KG1 (cell line): ENCODE data around the gene PLAC8.
"Not testable (repeated sequence)": the region's sequence is repeated elsewhere in the genome, so short reads cannot be mapped to it uniquely, and the experiment has no call there.

Source experiments
- DNase-seq: peaks from one replicate; lab custom pipeline; 2025; lab: John Stamatoyannopoulos, UW

Gene PLAC8

DNA sequence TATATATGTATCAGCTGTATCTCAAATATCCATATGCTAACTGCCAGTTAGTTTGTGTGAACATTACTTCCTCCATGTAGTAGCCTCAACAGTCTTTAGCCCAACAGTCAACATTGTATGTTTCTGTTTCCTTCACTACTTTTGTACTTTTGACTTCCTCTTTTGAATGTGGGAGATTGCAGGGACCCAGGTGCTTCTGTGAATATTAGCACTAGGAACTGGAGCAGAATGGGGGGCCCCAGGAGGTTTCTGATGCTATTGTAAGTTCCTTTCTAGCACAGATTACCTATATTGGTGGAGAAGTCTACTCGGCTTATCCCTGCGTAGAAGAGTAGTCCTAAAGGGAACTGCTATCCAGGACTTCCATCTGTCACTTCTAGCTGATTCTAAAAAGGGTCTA, 2.3 kb downstream of the PLAC8 start:
- peak; percentile 74 for DNase-seq

- DNase-seq: not testable (repeated sequence)
Measured at GRCh38 chr4:83111751-83112141, 2.8 kb downstream of the PLAC8 start.

GRCh38 chr4:83110970-83111750, 3.4 kb downstream of the PLAC8 start:
- no peak for DNase-seq

DNA sequence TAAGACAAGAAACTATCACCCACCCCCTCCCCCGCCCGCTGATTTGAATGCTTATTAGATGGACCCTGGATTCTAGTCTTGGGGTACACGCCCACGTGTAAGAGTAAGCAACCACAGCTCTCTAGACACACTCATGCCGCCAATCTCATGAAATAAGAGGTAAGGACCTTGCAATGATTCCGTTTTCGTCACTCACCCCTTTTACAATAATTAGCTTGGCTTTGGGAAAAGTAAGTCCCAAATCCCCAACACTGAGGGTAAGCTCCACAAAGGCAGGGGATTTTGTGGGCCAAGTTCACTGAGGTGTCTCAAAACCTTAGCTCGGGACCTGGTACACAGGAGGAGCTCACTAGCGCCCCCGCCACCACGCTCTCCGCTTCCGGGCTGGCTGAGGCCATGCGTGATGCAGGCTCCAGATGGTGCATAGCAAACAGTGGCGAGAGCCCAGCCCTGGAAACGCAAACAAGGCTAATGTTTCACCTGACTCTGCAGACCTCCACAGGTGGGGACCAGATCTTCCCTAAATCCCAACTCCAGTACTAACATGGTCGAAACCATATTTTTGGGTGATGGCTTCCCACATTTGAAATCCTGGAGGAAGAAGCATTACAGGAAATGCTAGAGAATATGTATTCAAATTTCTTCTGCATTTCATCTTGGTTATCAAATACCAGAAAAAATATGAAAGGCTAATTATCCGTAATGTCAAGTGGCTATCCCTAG, 4.1 kb downstream of the PLAC8 start:
- peak; percentile 71 for DNase-seq

DNA sequence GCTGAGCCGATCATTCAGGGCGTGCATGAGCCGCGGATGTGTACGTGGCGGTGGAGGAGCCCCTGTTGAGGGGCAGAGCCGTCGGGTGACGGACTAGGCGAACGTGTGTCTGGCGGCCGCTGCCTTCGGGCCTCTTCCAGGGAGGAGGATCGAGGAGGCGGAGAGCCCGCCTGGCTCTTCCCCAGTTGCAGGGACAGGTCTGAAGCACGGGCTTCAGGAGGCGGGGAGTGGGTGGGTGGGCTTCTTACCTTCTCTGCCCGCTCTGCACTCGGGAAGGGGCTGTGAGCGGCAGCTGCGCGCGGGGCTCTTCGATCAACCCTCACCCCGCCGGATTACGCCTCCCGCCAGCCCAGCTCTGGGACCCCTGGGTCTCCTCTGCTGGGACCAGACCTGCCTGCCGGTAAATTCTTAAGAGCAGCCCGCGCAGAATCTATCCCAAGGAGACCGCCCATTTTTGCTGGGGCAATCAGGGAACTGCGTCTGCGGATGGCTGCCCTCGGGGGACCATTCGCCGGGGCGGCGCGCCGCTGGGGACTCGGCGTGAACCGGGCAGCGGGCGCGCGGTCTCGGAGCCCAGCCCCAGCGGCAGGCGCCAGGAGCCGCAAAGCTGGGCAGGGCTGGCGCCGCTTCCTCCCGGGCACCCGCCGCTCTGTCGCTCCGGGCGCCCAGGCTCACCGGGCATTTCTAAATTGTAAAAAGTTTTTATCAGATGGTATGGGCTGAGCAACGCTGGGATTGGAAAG, 4.9 kb downstream of the PLAC8 start:
- no peak for DNase-seq

- DNase-seq: no peak
Measured at GRCh38 chr4:83108101-83108861, 6.2 kb downstream of the PLAC8 start.

DNA sequence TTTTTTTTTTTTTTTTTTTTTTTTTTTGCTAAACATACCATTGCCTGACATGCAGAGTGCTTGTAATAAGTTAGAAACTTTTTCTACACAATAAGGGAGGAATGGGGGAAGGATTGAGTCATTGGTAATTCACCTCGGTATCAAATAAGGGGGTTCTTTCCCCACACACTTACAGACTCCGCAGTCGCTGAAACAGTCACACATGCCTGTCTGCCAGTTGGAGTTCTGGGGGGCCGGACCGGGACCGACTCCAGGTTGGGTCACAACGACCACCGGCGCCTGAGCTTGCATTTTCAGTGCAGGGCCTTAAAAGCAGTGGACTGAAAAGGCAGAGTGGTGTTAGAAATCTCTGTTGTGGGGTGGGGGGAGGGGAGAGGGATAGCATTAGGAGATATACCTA, 6.9 kb downstream of the PLAC8 start:
- no peak for DNase-seq

DNA sequence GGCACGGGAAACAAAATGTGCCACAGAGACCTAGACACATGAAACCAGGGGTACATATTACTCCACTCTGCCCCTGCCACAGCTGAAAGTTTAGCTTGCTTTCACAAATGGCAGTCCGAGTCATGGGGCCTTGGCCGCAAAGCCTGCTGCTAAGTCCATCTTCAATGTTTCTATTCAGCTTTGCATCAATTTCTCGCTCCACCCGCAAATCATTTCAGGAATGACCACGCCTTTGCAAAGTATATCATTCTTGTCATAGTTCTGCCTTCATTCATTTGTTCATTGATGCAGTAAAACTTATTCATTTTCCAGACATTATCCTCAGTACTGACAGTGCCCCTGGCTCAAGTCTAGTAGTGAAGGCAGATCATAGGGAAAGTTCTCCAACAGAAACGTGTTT, 9.5 kb downstream of the PLAC8 start:
- no peak for DNase-seq

- DNase-seq: no peak
Measured at GRCh38 chr4:83096397-83096796, 18.1 kb downstream of the PLAC8 start.

- no peak for DNase-seq
Measured at GRCh38 chr4:83093060-83093640, 21.4 kb downstream of the PLAC8 start.

DNA sequence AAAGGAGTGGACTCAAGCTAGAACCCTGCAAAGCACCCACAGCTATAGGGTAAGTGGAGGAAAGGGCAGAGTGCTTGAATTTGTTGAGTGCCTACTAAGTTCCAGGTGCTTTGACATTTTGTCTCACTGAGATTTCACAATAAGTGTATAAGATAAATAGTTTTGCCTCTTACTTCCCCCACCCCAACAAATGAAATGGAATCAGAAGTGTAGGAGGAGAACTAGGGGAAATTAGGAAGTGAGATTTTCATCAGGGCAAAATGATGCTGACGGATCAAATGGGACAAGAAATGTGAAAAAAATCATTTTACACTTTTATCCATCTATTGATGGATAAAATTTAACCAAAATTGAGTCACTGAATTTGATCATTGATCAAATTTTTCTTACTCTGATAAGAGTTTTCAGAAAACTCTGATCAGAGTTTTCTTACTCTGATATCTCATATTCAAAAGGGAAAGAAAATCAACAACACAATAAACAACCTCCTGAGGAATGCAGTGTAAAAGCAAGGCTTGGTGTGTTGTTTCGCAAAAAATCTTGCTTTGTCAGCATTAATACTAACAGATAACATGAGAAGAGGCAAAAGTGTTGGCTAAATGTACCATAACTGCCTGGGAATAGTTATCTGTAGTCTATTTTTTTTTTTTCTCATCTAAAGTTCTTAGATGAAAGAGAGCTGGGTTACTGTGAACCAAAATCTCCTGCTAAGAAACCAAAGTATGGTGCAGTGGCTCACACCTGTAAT, 24.9 kb downstream of the PLAC8 start:
- DNase-seq: no peak

- DNase-seq: not testable (repeated sequence)
Measured at GRCh38 chr4:83084956-83085355, 29.6 kb downstream of the PLAC8 start.

GRCh38 chr4:83083925-83084475, 30.5 kb downstream of the PLAC8 start:
- DNase-seq: no peak

GRCh38 chr4:83082777-83083176, 31.8 kb downstream of the PLAC8 start:
- DNase-seq: no peak

- no peak for DNase-seq
Measured at GRCh38 chr4:83080561-83080960, 34.0 kb downstream of the PLAC8 start.

GRCh38 chr4:83075311-83076095, 39.0 kb downstream of the PLAC8 start:
- no peak for DNase-seq

DNA sequence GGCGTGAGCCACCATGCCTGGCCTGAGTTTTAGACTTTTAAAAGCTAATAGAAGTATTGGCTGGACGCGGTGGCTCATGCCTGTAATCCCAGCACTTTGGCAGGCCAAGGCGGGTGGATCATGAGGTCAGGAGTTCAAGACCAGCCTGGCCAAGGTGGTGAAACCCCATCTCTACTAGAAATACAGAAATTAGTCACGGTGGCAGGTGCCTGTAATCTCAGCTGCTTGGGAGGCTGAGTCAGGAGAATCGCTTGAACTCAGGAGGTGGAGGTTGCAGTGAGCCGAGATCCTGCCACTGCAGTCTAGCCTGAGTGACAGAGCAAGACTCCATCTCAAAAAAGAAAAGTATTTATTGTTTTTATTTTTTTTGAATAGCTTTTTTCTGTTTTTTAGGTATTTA, 39.7 kb downstream of the PLAC8 start:
- DNase-seq: not testable (repeated sequence)

DNA sequence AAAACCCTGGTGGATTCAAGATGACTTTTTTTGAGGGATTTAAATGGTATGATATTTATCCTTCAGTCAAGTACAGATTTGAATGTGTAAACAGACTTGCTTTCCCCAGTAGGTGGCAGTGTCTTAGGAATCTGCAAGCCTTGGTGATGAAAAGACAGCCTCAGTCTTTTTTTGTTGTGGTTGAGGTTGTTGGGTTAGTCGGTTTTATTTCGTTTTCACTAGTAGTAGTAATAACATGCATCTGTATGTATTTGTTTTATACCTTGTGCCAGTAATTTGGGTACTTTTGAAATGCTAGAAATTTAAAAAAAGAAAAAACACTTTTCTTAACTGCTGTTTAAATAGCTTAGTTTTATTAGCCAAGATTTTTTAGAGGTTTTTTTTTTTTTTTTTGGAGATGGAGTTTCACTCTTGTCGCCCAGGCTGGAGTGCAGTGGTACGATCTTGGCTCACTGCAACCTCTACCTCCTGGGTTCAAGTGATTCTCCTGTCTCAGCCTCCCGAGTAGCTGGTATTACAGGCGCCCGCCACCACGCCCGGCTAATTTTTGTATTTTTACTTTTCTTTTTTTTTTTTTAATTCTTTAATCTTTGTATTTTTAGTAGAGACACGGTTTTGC, 40.3 kb downstream of the PLAC8 start:
- DNase-seq: peak; percentile 37

GRCh38 chr4:83071116-83071515, 43.4 kb downstream of the PLAC8 start:
- DNase-seq: no peak
